Right atrium auricular region (tissue), 2 donors: ENCODE results near the gene MRPS5. TPM values are rescaled to one million over a fixed set of nuclear protein-coding genes. Genes with fewer than 3 reads are reported as not detected.

Source experiments
- DNase-seq: peaks from one replicate; pipeline ENCODE4 v3.0.0-alpha.2; 2019; ENCODE audit warnings: low spot score
- H3K27ac ChIP-seq, 2 donors: fragments of 200-600 bp; sonication (generic); 1 replicate in 1 of 2; 2 replicates in 1 of 2; pipeline ENCODE4 v1.5.1; 2016 to 2019
- H3K27me3 ChIP-seq, 2 donors: fragments of 200-600 bp; sonication (generic); one replicate each; pipeline versions ENCODE4 v1.5.1 to v1.6.0; 2017 to 2019
- H3K36me3 ChIP-seq: fragments of 200-600 bp; sonication (generic); one replicate; pipeline ENCODE4 v1.5.1; 2016
- H3K4me1 ChIP-seq, 2 donors: fragments of 200-600 bp; sonication (generic); one replicate each; pipeline versions ENCODE4 v1.5.1 to v1.6.0; 2017 to 2019
- H3K4me3 ChIP-seq, 2 donors: fragments of 200-600 bp; sonication (generic); 1 replicate in 1 of 2; 2 replicates in 1 of 2; pipeline ENCODE4 v1.5.1; 2017 to 2019; ENCODE audit warnings: mild to moderate bottlenecking in 1 of 2, moderate library complexity in 1 of 2
- H3K9me3 ChIP-seq, 2 donors: fragments of 200-600 bp; sonication (generic); one replicate each; pipeline ENCODE4 v1.5.1; 2019
- CTCF ChIP-seq, 2 donors: fragments of 200-600 bp; sonication (generic); IDR thresholded peaks; one replicate each; pipeline ENCODE4 v1.5.1; 2019; ENCODE audit warnings: antibody characterized with exemption in 2 of 2
- total RNA-seq, 2 donors: library from RNA; depleted of rRNA; stranded (reverse); fragments of >200 nt; gene quantifications; one replicate each; pipeline ENCODE4 v1.1.0, GENCODE V29; 2016

MRPS5 gene
- total RNA-seq, 2 donors from 2014 or later: 39.0 to 57.7 TPM

DNA sequence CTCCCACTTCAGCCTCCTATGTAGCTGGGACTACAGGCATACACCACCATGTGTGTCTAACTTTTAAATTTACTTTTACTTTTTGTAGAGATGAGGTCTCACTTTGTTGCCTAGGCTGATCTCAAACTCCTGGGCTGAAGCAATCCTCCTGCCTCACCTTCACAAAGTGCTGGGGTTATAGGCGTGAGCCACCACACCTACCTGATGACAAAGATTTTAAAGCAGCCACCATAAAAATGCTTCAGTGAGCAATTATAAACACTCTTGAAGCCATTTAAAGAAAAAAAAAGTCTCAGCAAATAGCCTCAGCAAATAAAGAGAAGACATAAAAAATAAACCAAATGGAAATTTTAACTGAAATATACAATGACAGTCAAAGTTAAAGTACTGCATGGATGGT is 35.6 kb downstream of the MRPS5 start:
- no peak for DNase-seq
- no peak for TF ChIP-seq CTCF (IDR thresholded peaks at IDR 0.05)
- H3K9me3 ChIP-seq: no peaks in the 10 kb centered on the region
- peaks cover 56% of the 10 kb centered on the region for H3K36me3 ChIP-seq
- H3K27me3 ChIP-seq: no peaks in the 10 kb centered on the region
- H3K27ac ChIP-seq: no peak overlapping the region
- no peak overlapping the region for H3K4me3 ChIP-seq
- H3K4me1 ChIP-seq: no peaks in the 10 kb centered on the region

DNA sequence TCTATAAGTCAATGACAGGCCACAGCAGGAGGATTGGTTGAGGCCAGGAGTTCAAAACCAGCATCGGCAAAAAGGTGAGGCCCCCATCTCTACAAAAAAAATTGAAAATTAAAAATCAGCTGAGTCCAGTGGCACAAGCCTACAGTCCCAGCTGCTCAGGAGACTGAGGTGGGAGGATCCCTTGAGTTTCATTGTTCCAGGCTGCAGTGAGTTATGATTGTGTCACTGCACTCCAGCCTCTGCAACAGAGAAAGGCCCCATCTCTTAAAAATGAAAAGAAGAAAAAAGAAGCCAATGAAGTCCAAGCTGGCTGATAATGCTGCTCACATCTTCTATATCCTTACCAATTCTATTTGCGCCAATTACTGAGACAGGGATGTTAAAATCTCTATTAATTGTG is 39.1 kb downstream of the MRPS5 start:
- Histone ChIP-seq H3K27me3 (no peaks in the 10 kb centered on the region), H3K4me3 (no peak overlapping the region), H3K36me3 (peaks cover 24% of the 10 kb centered on the region), H3K4me1 (no peaks in the 10 kb centered on the region), H3K9me3 (no peaks in the 10 kb centered on the region), H3K27ac (no peak overlapping the region)
- DNase-seq: no peak
- TF ChIP-seq CTCF (IDR thresholded peaks at IDR 0.05): no peak

DNA sequence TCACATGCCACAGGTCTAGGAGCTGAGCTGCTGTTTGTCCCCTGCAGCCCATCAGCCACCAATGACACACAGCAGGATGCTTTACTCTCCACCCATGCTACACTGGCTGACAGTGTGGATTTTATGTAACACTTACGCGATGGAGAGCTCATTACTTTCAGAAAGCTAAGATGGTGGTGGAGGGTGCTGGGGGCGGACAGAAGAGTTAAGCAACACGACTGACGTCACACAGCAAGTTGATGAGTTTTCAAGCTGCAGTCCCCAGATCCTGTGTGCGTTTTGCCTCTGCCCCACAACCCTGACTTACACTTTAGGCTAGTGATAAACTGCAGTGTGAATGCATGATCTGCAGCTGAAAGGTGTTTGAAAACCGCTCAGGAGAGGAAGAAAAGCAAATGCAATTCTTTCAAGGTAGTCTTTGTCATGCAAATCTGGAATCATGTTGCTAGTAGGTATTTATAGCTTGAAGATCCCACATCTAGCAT is 42.4 kb downstream of the MRPS5 start:
- no peak overlapping the region for H3K27ac ChIP-seq
- no peak for DNase-seq

GRCh38 chr2:95077861-95078603 is 43.6 kb downstream of the MRPS5 start:
- no peak overlapping the region for H3K27ac ChIP-seq

More for the DNA sequence above, 42.4 kb downstream of the MRPS5 start:
- no peak overlapping the region for H3K4me3 ChIP-seq
- H3K27me3 ChIP-seq: no peaks in the 10 kb centered on the region
- H3K9me3 ChIP-seq: no peaks in the 10 kb centered on the region
- H3K36me3 ChIP-seq: no peaks in the 10 kb centered on the region
- H3K4me1 ChIP-seq: peaks cover 0 to 12% of the 10 kb centered on the region in 2 donors
- TF ChIP-seq CTCF (IDR thresholded peaks at IDR 0.05): no peak

DNA sequence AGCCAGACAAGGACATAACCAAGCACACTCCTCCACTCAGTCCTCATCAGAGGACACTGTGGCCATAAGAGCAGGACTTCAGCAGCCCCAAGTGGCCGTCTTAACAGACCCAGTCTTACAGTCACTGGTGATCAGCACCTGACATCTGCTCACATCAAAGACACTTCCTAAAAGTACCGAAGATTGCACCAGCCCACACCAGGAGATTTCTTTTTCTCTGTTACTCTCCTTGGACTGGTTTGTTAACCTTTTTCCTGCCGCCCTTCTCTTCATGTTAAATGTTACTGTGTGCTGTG is 44.1 kb downstream of the MRPS5 start:
- no peak for TF ChIP-seq CTCF (IDR thresholded peaks at IDR 0.05)
- Histone ChIP-seq H3K4me3 (no peak overlapping the region), H3K4me1 (peaks cover 0 to 12% of the 10 kb centered on the region in 2 donors), H3K27me3 (no peaks in the 10 kb centered on the region), H3K36me3 (no peaks in the 10 kb centered on the region), H3K9me3 (no peaks in the 10 kb centered on the region), H3K27ac (no peak overlapping the region)
- DNase-seq: no peak

More at GRCh38 chr2:95077861-95078603, 43.6 kb downstream of the MRPS5 start:
- Histone ChIP-seq H3K4me1 (peaks cover 0 to 12% of the 10 kb centered on the region in 2 donors), H3K36me3 (no peaks in the 10 kb centered on the region), H3K27me3 (no peaks in the 10 kb centered on the region), H3K9me3 (no peaks in the 10 kb centered on the region), H3K4me3 (no peak overlapping the region)
- DNase-seq: no peak
- TF ChIP-seq CTCF (IDR thresholded peaks at IDR 0.05): no peak
